ENCODE results near the gene NECAP2.
A peak's percentile ranks its signal among the peaks of the same experiment; 100 is the strongest.

The NECAP2 gene, protein sequence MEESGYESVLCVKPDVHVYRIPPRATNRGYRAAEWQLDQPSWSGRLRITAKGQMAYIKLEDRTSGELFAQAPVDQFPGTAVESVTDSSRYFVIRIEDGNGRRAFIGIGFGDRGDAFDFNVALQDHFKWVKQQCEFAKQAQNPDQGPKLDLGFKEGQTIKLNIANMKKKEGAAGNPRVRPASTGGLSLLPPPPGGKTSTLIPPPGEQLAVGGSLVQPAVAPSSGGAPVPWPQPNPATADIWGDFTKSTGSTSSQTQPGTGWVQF

DNA sequence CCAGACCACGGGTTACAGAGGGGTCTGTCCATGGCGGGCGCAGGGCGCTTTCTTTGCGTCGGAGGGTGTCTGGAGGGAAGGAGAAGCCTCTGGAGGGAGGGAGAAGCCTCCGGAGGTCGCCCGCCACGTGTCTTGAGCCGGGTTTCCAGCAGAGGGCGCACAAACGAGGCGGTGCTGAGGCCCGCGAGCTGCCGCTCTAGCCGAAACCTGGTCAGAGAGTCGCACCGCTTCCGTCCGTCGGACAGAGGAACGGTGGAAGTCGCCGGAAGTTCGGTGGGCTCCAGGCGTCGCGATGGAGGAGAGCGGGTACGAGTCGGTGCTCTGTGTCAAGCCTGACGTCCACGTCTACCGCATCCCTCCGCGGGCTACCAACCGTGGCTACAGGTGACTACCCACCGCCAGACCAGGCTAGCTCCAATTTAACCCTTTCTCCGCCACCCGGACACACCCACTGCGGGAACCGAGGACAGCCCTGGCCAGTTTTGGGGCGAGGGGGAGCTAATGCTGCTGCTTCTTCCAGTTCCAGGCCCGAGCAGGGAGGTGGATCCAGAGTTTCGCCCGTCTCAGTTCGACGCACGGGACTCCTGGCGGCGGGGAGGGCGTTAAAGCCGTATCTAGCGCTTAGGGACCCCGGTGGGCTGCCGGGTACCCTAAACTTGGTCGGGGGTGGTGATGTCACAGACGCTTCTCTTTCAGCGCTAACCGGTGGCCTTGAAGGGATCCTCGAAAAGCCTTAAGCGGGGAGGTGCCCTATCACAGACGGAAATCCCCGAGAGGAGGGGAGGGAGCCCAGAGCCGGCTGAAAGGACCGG lies at the start of gene NECAP2:
TSS of gene NECAP2 (plus strand) at position 255 of the 812 bp plus-strand sequence. CDS start at position 293, 38 bp downstream.
- peak; percentile 87 to 96 (median 90) for DNase-seq

DNA sequence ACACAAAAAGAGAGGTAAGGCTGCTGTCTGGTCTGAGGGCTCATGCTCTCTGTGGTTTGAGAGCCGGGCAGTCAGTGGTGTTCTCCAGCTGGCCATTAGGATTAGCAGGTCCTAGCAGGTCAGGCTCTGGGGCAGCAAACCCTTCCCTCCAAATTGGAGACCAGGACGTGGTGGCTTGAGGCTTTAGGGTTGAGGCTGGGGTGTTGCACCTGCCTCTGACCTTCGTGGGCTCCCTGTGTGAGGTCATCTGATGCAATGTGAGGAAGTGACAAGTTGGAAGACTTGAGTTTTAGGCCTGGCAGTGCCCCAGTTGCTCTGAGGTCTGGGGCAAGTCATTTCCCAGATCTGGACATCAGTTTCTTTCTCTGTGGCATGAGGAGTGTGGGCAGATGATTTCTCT lies 49.1 kb upstream of the NECAP2 start:
- DNase-seq = no peak

DNA sequence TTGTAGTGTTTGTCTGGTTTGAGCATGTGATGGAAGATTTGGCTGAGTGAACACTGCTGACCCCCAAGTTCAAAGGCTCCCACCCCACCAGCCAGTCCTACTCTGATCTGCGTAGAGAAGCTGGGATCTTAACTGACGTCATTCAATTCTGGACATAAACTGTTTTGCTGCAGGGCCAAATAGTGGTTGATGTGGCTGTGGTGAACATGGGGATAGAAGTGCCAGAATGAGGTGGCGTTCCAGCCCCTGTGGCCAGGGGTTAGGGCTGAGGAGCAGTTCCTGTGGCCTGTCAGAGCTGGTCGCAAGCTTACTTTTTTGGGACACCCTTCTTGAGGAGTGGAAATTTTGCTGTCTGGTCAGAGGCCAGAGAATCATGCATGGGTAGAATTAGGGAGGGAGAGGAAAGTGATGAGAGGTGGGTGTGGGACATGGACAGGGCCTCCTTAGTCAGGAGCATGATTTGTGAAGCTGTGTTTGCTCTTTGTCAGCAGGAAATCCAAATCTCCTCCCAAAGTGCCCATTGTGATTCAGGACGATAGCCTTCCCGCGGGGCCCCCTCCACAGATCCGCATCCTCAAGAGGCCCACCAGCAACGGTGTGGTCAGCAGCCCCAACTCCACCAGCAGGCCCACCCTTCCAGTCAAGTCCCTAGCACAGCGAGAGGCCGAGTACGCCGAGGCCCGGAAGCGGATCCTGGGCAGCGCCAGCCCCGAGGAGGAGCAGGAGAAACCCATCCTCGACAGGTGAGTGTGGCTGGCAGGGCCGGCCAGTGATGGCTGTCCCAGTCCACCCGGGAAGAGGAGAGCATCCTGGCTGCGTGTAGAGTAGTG lies 47.6 kb upstream of the NECAP2 start:
- no peak for DNase-seq

DNA sequence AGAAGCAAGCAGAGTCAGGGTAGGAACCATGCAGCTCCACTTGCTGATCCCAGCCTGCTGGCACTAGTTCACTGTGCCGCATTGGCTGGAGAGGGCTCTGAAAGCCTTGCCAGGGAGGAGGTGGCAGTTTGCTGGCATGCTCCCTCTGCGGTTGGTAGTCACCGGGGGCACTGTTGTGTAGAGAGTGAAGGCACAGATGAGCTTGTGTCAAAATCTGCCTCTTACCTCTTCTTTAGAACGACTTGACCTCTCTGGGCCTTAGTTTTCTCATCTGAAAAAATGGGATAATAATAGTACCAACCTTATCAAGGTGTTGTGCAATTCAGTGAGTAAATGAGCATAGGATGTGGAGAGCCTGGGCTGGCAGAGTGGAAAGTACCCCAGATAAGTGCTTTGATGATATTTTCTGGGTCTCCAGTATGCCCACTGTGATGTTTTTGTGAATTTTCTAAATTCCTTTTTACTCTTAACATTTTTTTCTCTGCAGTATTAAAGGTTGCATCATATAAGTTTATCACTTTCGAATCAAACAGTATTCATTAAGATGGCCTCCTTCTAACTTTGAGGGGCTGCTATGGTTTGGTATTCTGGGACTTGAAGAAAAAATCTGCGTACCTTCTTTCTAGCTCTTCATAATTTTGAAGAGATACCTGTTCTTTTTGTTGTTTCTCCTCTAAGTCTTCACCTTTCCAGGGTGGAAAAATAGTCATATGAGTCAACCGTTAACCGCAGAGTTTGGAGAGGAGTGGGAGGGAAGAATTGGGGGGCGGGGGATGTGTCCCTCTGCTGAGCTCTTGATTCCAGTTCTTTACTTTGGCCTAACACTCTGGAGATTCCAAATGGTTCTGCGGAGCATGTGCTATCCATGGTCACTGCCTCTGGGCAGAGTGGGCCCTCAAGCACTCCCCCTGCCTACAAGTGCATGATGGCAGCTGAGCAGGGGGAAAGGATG lies 46.7 kb upstream of the NECAP2 start:
- no peak for DNase-seq

DNA sequence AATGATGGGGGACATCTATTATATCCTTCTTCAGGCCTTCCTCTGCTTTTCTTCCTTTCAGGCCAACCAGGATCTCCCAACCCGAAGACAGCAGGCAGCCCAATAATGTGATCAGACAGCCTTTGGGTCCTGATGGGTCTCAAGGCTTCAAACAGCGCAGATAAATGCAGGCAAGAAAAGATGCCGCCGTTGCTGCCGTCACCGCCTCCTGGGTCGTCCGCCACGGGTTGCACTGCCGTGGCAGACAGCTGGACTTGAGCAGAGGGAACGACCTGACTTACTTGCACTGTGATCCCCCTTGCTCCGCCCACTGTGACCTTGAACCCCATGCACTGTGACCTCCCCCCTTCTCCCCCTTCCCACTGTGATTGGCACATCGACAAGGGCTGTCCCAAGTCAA lies 45.5 kb upstream of the NECAP2 start:
- DNase-seq = no peak

DNA sequence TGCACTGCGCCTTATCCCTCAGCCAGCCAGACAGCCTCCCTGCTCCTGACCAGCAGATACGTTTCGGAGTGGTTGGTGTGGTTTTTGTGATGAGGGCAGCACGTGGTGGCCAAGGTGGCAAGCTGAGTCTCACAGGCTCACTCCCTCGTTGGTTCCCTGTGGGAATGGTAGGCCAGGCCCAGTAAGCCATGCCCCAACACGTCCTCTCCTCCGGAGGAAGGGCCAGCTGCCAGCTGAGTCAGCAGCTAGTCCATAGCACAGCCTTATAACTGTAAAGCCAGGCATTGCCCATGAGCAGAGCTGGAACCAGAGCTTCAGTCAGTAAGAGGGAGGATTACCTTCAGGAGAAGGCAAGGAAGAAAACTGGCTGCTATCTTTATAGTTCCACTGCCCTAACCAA lies 43.9 kb upstream of the NECAP2 start:
- no peak for DNase-seq

DNA sequence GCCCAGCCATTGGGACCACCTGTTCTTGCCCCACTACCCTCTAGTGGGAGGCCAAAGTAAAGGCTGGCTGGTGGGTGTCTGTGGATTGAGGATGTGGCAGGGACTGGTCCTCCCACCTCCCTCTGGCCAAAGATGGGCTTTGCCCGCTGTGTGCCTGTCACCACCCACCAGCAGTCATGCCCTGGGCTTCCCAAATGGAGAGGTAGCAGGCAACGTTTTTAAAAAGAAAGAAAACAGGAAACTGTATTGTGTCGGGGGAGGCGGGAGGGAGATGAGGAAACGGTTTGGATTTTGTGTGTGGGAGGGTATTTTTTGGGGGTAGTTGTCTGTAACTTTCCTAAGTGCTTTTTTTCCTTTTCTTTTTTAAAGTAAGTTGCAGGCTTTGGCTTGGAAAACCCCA lies 43.4 kb upstream of the NECAP2 start:
- DNase-seq = no peak

DNA sequence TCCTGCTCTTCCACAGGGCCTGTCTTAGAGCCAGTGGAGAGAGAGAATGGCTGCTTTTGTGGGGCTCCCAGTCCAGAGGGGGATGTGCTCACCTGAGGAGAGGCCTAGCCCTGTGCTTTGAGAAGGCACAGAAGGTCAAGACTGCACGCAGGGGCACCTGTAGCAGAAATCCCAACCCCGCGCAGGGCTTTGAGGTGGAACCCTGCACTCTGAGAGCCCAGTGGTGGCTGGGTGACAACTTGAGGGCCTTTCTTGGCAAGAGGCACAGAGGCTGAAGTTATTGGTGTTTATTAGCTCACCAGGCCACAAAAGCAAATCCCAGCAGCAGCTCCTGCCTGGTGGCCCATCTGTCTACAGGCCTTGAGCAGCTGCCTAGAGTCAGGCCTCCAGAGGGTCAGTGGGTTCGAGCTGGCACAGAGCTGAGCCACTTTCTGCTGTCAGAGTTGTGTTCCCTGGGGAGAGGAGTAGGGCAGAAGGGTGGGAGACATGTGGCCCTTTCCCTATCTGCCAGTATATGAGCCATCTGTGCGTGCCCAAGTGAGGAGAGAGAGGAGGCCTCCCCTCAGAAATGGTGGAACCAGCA lies 42.1 kb upstream of the NECAP2 start:
- DNase-seq = no peak

DNA sequence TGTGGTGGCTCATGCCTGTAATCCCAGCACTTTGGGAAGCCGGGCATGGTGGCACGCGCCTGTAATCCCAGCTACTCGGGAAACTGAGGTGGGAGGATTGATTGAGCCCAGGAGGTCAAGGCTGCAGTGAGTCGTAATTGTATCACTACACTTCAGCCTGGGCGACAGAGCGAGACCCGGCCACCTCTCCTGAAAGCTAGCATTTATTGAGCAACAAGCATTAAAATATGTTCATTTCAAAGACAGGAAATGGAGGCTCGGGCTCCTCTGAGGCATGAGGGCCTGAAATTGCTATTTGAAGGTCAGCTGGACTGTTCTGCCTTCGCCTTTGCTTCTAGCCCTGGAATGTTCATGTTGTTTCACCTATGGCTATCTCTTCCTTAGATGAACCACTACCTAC lies 37.8 kb upstream of the NECAP2 start:
- DNase-seq = no peak

DNA sequence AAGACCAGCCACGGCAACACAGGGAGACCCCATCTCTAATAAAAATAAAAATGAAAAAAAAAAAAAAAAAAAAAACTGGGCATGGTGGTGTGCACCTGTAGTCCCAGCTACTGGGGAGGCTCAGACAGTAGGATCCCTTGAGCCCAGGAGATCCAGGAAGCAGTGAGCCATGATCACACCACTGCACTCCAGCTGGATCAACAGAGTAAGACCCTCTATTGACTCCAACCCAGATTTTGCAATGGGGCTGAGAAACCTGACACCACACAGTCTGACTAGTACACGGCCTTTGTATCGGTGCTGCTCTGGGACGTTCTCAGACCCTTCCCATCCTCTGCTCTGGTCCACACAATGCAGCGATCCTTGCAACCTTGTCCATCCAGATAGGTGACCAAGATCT lies 35.1 kb upstream of the NECAP2 start:
- DNase-seq = no peak

DNA sequence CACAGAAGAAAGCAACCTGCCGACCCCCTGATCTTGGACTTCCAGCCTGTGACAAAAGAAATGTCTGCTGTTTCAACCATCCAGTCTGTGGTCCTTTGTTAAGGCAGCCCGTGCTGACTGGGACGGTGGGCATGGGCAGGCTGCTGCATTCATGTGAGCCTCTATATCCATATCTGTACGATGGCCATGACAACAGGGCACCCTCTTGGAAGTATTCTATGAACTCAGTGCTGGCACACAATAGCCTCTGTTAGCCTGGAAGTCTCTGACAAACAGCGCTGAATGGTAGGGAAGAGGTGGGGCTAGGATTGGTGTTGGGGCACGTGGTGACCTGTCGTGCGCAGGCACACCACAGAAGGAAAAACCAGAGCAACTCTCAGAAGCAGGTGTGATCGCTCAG lies 33.7 kb upstream of the NECAP2 start:
- DNase-seq = no peak

DNA sequence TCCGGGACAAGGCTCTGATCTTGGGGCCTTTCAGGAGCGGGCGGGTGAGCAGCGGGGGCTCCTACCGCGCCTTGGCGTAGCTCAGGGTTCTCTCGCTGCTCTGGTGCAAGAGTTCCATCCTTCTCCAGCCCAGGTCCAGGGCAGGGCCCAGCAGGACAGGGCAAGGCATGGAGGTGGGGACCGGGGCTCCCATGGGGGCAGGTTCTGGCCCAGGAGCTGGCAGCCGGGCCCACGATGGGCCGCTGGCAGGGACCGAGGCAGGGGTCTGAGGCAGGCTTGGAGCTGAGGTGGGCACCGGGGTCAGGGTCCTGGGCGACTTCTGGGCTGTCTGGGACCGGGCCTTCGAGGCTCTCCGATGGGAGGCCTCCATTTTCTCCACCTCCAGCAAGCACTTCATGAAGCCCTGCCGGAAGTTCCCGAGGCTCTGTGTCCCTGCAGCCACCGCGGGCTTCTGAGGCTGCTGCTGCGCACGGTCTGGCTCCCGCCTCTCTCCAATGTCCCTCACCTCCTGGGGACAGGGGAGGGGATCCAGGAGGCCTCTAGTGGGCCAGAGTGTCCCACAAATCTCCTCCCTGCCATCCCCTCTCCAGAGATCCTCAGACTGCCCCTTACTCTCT lies 30.9 kb upstream of the NECAP2 start:
- no peak for DNase-seq

DNA sequence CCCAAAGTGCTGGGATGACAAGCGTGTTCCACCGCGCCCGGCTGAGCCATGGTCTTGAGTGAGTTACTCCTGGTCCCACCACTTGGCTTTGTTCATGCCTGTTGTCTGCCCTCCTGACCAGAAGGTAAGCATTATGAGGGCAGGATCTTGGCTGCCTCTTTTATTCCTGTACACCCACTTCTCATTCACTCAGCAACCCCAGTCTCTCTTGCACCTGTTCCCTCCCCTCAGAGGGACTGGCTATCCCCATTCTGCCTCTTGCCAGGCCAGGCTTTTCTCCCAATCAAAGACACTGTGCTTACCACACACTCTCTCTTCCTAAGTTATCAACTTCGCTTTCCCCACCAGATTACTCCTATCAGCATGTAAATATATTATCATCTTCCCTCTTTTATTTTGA lies 29.7 kb upstream of the NECAP2 start:
- no peak for DNase-seq

DNA sequence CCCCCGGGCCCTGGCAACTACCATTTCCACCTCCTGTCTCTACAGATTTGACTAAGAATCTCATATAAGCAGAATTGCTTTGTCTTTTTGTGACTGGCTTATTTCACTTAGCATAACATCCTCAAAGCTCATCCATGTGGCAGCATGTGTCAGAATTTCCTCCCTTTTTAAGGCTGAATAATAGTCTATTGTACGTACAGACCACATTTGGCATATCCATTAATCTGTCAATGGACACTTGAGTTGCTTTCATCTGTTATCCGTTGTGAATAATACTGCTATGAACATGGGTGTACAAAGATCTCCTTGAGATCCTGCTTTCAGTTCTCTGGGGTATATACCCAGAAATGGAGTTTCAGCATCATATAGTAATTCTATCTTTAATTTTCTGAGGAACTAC lies 27.3 kb upstream of the NECAP2 start:
- no peak for DNase-seq

DNA sequence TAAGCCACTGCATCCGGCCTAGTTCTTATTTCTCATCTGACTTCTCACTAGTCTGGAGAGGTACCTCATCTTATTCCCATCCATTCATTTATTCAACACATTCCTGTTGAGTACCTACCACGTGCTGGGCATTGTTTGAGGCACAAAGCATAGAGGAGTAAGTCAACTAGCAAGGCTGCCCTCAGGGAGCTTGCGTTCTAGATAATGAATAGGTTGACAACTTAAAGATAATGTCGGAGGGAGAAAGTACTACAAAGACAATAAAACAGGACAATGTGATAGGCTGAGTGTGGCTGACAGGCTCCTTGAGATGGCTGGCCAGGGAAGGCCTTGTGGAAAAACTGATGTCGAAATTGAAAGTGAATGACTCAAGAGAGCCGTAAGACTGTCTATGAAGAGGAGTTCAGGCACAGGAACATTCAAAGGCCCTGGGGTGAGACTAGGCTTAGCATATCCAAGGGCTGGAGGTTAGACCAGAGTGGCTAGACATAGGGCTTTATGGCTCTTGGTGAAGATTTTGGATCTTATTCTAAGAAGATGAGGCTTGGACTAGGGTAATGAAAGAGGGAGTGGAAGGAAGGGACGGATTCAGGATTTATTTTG lies 21.6 kb upstream of the NECAP2 start:
- DNase-seq = no peak

DNA sequence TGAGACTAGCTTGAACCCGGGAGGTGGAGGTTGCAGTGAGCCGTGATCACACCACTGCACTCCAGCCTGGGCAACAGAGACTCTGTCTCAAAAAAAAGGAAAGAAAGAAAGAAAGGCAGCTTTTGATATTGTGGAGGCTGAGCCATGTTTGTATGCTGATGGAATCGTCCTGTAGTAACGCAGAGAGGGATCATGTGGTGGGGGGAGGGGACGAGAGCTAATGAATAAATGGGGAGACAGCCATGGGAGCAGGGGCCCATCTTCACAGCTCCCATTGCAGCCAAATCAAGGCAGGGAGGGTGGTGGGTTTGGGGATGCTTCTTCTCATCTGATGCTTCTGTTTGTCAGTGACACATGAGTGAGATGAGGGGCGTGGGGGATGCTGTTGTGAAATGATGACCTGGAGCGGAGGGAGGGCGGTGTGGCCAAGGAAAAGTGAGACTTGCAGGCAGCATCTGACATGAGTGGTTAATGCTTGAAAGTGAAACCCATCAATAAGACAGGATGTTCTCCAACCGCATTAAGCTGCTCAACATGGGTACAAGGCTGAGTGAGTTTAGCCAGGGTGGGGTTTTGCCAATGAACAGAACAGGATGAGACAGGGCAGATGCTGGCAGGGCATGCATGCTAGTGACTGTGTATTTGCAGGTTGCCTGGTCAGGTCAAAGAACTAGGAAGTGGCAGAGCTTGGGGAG lies 20.0 kb upstream of the NECAP2 start:
- peak in 3 of 4 experiments; percentile 11 to 42 (median 23) for DNase-seq

DNA sequence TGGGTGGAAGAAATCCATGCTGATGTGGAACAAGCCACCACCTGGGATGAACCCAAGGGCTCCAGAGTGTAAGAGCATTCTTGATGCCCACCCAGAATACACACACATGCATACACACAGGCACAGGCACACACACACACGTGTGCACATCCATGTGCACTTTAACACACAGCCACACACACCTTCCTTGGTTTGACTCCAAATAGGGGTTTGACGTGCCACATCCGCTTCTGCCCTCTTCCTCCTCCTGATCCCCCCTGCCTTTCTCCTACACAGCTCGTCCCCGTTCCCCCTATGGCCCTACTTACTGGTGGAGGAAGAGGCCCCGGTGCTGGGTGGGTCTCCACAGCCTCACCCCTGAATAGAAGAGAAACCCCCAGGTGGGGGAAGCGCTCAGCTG lies 19.3 kb upstream of the NECAP2 start:
- DNase-seq = no peak

DNA sequence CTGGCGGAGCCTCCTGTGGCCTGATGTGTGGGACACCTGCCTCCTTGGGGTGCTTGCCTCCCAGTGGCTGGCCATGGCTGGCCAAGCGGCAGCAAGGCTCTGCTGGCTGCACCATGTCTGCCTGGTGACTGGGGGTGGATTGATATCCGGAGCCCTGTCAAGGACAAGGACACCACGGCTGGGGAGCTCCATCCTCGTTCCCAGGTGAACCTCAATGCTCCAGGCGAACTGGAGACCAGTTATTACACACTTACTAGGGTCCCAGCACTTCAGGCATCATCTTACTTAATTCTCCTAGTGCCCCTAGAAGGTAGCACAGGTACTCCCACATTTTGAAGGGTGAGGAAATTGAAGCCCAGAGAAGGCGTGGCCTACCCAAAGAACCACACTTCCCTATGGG lies 18.5 kb upstream of the NECAP2 start:
- DNase-seq = no peak

DNA sequence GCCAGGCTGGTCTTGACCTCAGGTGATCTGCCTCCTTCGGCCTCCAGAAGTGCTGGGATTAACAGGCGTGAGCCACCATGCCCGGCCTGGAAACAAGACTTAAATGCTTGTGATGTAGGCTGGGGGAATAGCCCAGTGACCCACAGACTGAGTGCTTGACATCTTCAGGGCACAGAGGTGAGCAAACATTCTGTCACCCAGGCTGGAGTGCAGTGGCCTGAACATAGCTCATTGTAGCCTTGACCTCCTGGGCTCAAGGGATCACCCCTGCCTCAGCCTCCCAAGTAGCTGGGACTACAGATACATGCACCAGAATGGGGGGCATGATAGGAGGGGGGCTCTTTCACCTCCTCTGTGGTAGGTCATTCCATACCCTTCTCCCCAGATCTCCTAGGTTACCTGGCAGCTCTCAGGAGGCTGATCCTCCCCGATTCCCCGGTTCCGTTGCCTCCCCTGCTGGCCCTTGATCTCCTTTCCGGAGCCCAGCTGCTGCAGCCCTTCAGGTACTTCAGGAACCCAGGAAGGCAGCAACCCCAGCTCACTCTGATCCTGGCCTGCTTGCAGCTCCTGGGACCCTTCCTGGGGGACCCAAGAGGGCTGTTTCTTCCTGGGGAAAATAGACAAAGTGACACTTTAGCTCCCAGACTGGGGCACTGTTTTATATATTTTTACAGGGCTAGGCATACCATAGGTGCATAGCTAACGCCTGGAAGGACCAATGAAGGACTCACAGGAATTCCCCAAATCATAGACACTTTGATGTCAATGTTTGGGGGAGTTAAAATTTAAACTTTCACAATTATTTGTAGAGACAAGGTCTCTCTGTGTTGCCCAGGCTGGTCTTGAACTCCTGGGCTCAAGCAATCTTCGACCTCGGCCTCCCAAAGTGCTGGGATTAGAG lies 15.1 kb upstream of the NECAP2 start:
- DNase-seq = no peak
